HEK293 (cell line): Measurements from ENCODE around the gene STAB1.

Experiments used
- CTCF ChIA-PET: fragments of 350-600 bp; formaldehyde crosslinking; extraction: SDS; loops from one replicate; lab custom pipeline; 2021; ENCODE audit warnings: antibody characterized with exemption; lab: Yijun Ruan, JAX
- POLR2A ChIA-PET: fragments of 300-600 bp; formaldehyde crosslinking; extraction: SDS; loops from one replicate; lab custom pipeline; 2020; ENCODE audit warnings: antibody characterized with exemption, inconsistent platforms; lab: Yijun Ruan, JAX
- H3K27ac ChIP-seq: fragments of 200-500 bp; sonication (Bioruptor generic); 2 replicates; pipeline ENCODE4 v1.5.1; 2014; ENCODE audit warnings: low read depth, low read length, control low read depth, inconsistent platforms; ENCODE audit errors: extremely low read depth
- H3K36me3 ChIP-seq, 2 experiments: fragments of 200-500 bp in 1 of 2; sonication (Bioruptor generic) in 1 of 2; 1 replicate in 1 of 2; 2 replicates in 1 of 2; pipeline ENCODE4 v1.5.1; 2014 to 2017; ENCODE audit warnings: inconsistent platforms in 2 of 2, low read length in 2 of 2; ENCODE audit not compliant: control insufficient read depth in 2 of 2, insufficient read depth in 1 of 2
- H3K4me1 ChIP-seq: fragments of 200-500 bp; sonication (Bioruptor generic); 2 replicates; pipeline ENCODE4 v1.5.1; 2014; ENCODE audit warnings: mild to moderate bottlenecking, low read length, inconsistent platforms; ENCODE audit not compliant: control insufficient read depth, insufficient read depth
- H3K4me3 ChIP-seq: 2 replicates; pipeline ENCODE4 v1.5.1; 2011; ENCODE audit warnings: low read depth, mild to moderate bottlenecking, control low read depth, low read length, moderate library complexity
- H3K9me3 ChIP-seq: fragments of 200-500 bp; sonication (Bioruptor generic); 2 replicates; pipeline ENCODE4 v1.5.1; 2014; ENCODE audit warnings: low read depth, low read length, inconsistent platforms; ENCODE audit not compliant: control insufficient read depth, insufficient read depth
- CTCF ChIP-seq: fragments of 450-650 bp; formaldehyde crosslinking; IDR thresholded peaks from 2 replicates; pipeline ENCODE4 v1.5.1; 2016; ENCODE audit warnings: missing biosample characterization, missing genetic modification characterization
- GLIS1 ChIP-seq: fragments of 450-650 bp; formaldehyde crosslinking; IDR thresholded peaks from 2 replicates; pipeline ENCODE4 v1.5.1; 2016; ENCODE audit warnings: missing biosample characterization, missing genetic modification characterization
- GLIS2 ChIP-seq: fragments of 450-650 bp; formaldehyde crosslinking; IDR thresholded peaks from 2 replicates; pipeline ENCODE4 v1.5.1; 2016; ENCODE audit warnings: missing biosample characterization, missing genetic modification characterization
- INSM2 ChIP-seq: fragments of 450-650 bp; formaldehyde crosslinking; IDR thresholded peaks from 2 replicates; pipeline ENCODE4 v1.5.1; 2016; ENCODE audit warnings: missing biosample characterization, missing genetic modification characterization
- KLF1 ChIP-seq: fragments of 450-650 bp; formaldehyde crosslinking; IDR thresholded peaks from 2 replicates; pipeline ENCODE4 v1.5.1; 2016; ENCODE audit warnings: missing biosample characterization, missing genetic modification characterization
- KLF10 ChIP-seq: fragments of 450-650 bp; IDR thresholded peaks from 2 replicates; pipeline ENCODE4 v1.5.1; 2018; ENCODE audit warnings: missing biosample characterization, mild to moderate bottlenecking, missing genetic modification characterization
- KLF8 ChIP-seq: fragments of 450-650 bp; formaldehyde crosslinking; IDR thresholded peaks from 2 replicates; pipeline ENCODE4 v1.5.1; 2016; ENCODE audit warnings: missing biosample characterization, missing genetic modification characterization
- PATZ1 ChIP-seq: fragments of 450-650 bp; formaldehyde crosslinking; IDR thresholded peaks from 2 replicates; pipeline ENCODE4 v1.5.1; 2016; ENCODE audit warnings: missing biosample characterization, missing genetic modification characterization
- PRDM4 ChIP-seq: fragments of 450-650 bp; formaldehyde crosslinking; IDR thresholded peaks from 2 replicates; pipeline ENCODE4 v1.5.1; 2017; ENCODE audit warnings: missing biosample characterization, missing genetic modification characterization
- ZBTB8A ChIP-seq: fragments of 450-650 bp; formaldehyde crosslinking; IDR thresholded peaks from 2 replicates; pipeline ENCODE4 v1.5.1; 2016; ENCODE audit warnings: missing biosample characterization, missing genetic modification characterization
- ZFP69B ChIP-seq: fragments of 450-650 bp; formaldehyde crosslinking; IDR thresholded peaks from 2 replicates; pipeline ENCODE4 v1.5.1; 2016; ENCODE audit warnings: missing biosample characterization, missing genetic modification characterization
- ZNF146 ChIP-seq: fragments of 450-650 bp; formaldehyde crosslinking; IDR thresholded peaks from 2 replicates; pipeline ENCODE4 v1.5.1; 2016; ENCODE audit warnings: missing biosample characterization, missing genetic modification characterization
- ZNF16 ChIP-seq: fragments of 450-650 bp; formaldehyde crosslinking; IDR thresholded peaks from 2 replicates; pipeline ENCODE4 v1.5.1; 2016; ENCODE audit warnings: low read depth, missing biosample characterization, missing genetic modification characterization
- ZNF335 ChIP-seq: fragments of 450-650 bp; formaldehyde crosslinking; conservative IDR thresholded peaks from 2 replicates; pipeline ENCODE4 v1.5.1; 2016; ENCODE audit warnings: missing biosample characterization, missing genetic modification characterization
- ZNF341 ChIP-seq: fragments of 450-650 bp; formaldehyde crosslinking; IDR thresholded peaks from 2 replicates; pipeline ENCODE4; 2016; ENCODE audit warnings: low read depth, missing biosample characterization, missing genetic modification characterization
- ZNF362 ChIP-seq: fragments of 450-650 bp; formaldehyde crosslinking; IDR thresholded peaks from 2 replicates; pipeline ENCODE4 v1.5.1; 2016; ENCODE audit warnings: missing biosample characterization, missing genetic modification characterization
- ZNF366 ChIP-seq: fragments of 450-650 bp; formaldehyde crosslinking; conservative IDR thresholded peaks from 2 replicates; pipeline ENCODE4 v1.5.1; 2016; ENCODE audit warnings: missing biosample characterization, missing genetic modification characterization
- ZNF404 ChIP-seq: fragments of 450-650 bp; formaldehyde crosslinking; IDR thresholded peaks from 2 replicates; pipeline ENCODE4 v1.5.1; 2017; ENCODE audit warnings: missing biosample characterization, missing genetic modification characterization
- ZNF561 ChIP-seq: fragments of 450-650 bp; IDR thresholded peaks from 2 replicates; pipeline ENCODE4 v1.5.1; 2018; ENCODE audit warnings: missing biosample characterization, missing genetic modification characterization, borderline replicate concordance
- ZNF585B ChIP-seq: fragments of 450-650 bp; formaldehyde crosslinking; IDR thresholded peaks from 2 replicates; pipeline ENCODE4 v1.5.1; 2016; ENCODE audit warnings: missing biosample characterization, missing genetic modification characterization
- ZNF660 ChIP-seq: fragments of 450-650 bp; IDR thresholded peaks from 2 replicates; pipeline ENCODE4 v1.5.1; 2018; ENCODE audit warnings: missing biosample characterization, mild to moderate bottlenecking, missing genetic modification characterization
- ZNF776 ChIP-seq: fragments of 450-650 bp; formaldehyde crosslinking; IDR thresholded peaks from 2 replicates; pipeline ENCODE4 v1.5.0; 2017; ENCODE audit warnings: missing biosample characterization, missing genetic modification characterization, borderline replicate concordance
- ZSCAN30 ChIP-seq: fragments of 450-650 bp; IDR thresholded peaks from 2 replicates; pipeline ENCODE4 v1.5.1; 2018; ENCODE audit warnings: missing biosample characterization, mild to moderate bottlenecking, missing genetic modification characterization, moderate library complexity

STAB1 gene

GRCh38 chr3:52532838-52533622, 37.9 kb downstream of the STAB1 start (continued):
- no peak for TF ChIP-seq KLF1 (tag by site-specific recombination)
- no peak for TF ChIP-seq KLF10 (tag by site-specific recombination)
- TF ChIP-seq PRDM4 (tag by site-specific recombination) = no peak
- no peak for TF ChIP-seq INSM2 (tag by site-specific recombination)
- TF ChIP-seq KLF8 = peak; percentile 31; the same call in 1 of the 2 replicates
- TF ChIP-seq GLIS2 (tag by site-specific recombination) = 0 out of 2 replicates have a peak, but pooled peaks have one; percentile 9
- no peak for TF ChIP-seq ZNF16 (tag by site-specific recombination)
- peak; percentile 45 for TF ChIP-seq GLIS1
- peak; percentile 92 for TF ChIP-seq ZBTB8A
- no peak for TF ChIP-seq ZNF362
- no peak for TF ChIP-seq CTCF (tag by site-specific recombination)
- no peak for TF ChIP-seq ZNF146 (tag by site-specific recombination)

- Histone ChIP-seq H3K4me1 (peaks cover 4% of the 10 kb centered on the region; the same call in 1 of the 2 replicates), H3K9me3 (no peaks in the 10 kb centered on the region), H3K4me3 (peak within 1 kb of the TSS; percentile 63), H3K36me3 (peaks cover 0 to 39% of the 10 kb centered on the region in 2 experiments; a peak in 1 of 3 replicates), H3K27ac (peak within 1 kb of the TSS; percentile 86)
- CTCF ChIA-PET = no interaction called here
- POLR2A ChIA-PET = no interaction called here
- peak; percentile 64 for TF ChIP-seq ZNF335 (tag by site-specific recombination)
- no peak for TF ChIP-seq ZNF404 (tag by site-specific recombination)
- TF ChIP-seq ZNF366 (tag by site-specific recombination) = no peak
- TF ChIP-seq ZFP69B (tag by site-specific recombination) = 0 out of 2 replicates have a peak, but pooled peaks have one; percentile 16
- 0 out of 2 replicates have a peak, but pooled peaks have one; percentile 20 for TF ChIP-seq ZNF561 (tag by site-specific recombination)
- TF ChIP-seq ZSCAN30 (tag by site-specific recombination) = peak; percentile 66
- 0 out of 2 replicates have a peak, but pooled peaks have one; percentile 18 for TF ChIP-seq GLIS1
- peak; percentile 56 for TF ChIP-seq PATZ1
- no peak for TF ChIP-seq INSM2 (tag by site-specific recombination)
- no peak for TF ChIP-seq ZNF585B
- TF ChIP-seq ZNF341 (tag by site-specific recombination) = peak; percentile 26; the same call in 1 of the 2 replicates
- TF ChIP-seq ZNF776 = no peak
- TF ChIP-seq ZNF660 (tag by site-specific recombination) = 0 out of 2 replicates have a peak, but pooled peaks have one; percentile 31
These were observed 38.6 kb downstream of the STAB1 start, which contains the start of gene NT5DC2 for GRCh38 chr3:52533623-52534280. NT5DC2 (minus strand) TSS chr3:52533857; CDS start chr3:52533737, 120 bp downstream.
